HepG2 (cell line): Measurements from ENCODE around the gene CNNM3. TPM values are rescaled to one million over a fixed set of nuclear protein-coding genes. Genes with fewer than 3 reads are reported as not detected.

ENCODE experiments used
- CENPT ChIP-seq: sonication (generic); formaldehyde crosslinking; IDR thresholded peaks from 2 replicates; pipeline ENCODE4 v1.8.0; 2022; ENCODE audit warnings: low read depth, mild to moderate bottlenecking, moderate library complexity, missing genetic modification reagents
- FOXJ3 ChIP-seq: sonication (generic); formaldehyde crosslinking; IDR thresholded peaks from 2 replicates; pipeline ENCODE4 v1.4.0; 2020; ENCODE audit warnings: missing genetic modification reagents, mild to moderate bottlenecking, borderline replicate concordance
- FOXK2 ChIP-seq: fragments of 450-650 bp; IDR thresholded peaks from 2 replicates; pipeline ENCODE4 v1.6.1; 2016
- IKZF4 ChIP-seq: sonication (generic); formaldehyde crosslinking; IDR thresholded peaks from 2 replicates; pipeline ENCODE4 v1.5.1; 2020; ENCODE audit warnings: borderline replicate concordance, mild to moderate bottlenecking, low read depth, missing genetic modification reagents; ENCODE audit errors: not compliant biosample characterization
- KAT2B ChIP-seq: fragments of 150-350 bp; IDR thresholded peaks from 2 replicates; pipeline ENCODE4 v1.6.1; 2014; ENCODE audit warnings: low read depth, low read length, borderline replicate concordance
- MAFG ChIP-seq: sonication (generic); formaldehyde crosslinking; IDR thresholded peaks from 2 replicates; pipeline ENCODE4 v1.5.1; 2020; ENCODE audit warnings: mild to moderate bottlenecking, missing genetic modification reagents
- MIER2 ChIP-seq: IDR thresholded peaks from 2 replicates; pipeline ENCODE4 v1.6.1; 2016; ENCODE audit warnings: missing biosample characterization, missing genetic modification reagents
- MIXL1 ChIP-seq: IDR thresholded peaks from 2 replicates; pipeline ENCODE4 v1.6.1; 2016
- MYC ChIP-seq: sonication (generic); formaldehyde crosslinking; IDR thresholded peaks from 2 replicates; pipeline ENCODE4 v1.9.0; 2021; ENCODE audit warnings: missing genetic modification reagents, borderline replicate concordance
- PHB2 ChIP-seq: fragments of 450-650 bp; IDR thresholded peaks from 2 replicates; pipeline ENCODE4 v1.6.1; 2018; ENCODE audit not compliant: partially characterized antibody
- POGZ ChIP-seq: sonication (generic); formaldehyde crosslinking; IDR thresholded peaks from 2 replicates; pipeline ENCODE4 v1.4.0; 2020; ENCODE audit warnings: mild to moderate bottlenecking, missing genetic modification reagents
- SNRNP70 ChIP-seq: fragments of 200-400 bp; formaldehyde crosslinking; IDR thresholded peaks from 2 replicates; pipeline ENCODE4 v1.6.1; 2017; ENCODE audit warnings: mild to moderate bottlenecking, low read depth, low read length, moderate library complexity
- TSC22D2 ChIP-seq: sonication (generic); formaldehyde crosslinking; IDR thresholded peaks from 2 replicates; pipeline ENCODE4 v1.5.1; 2020; ENCODE audit warnings: missing genetic modification reagents, mild to moderate bottlenecking, borderline replicate concordance
- ZKSCAN1 ChIP-seq: fragments of 150-350 bp; IDR thresholded peaks from 2 replicates; pipeline ENCODE4 v1.6.1; 2014; ENCODE audit warnings: low read length
- ZNF33A ChIP-seq: sonication (generic); formaldehyde crosslinking; IDR thresholded peaks from 2 replicates; pipeline ENCODE4 v1.5.1; 2020; ENCODE audit warnings: missing genetic modification reagents, mild to moderate bottlenecking, moderate library complexity, borderline replicate concordance
- ZNF446 ChIP-seq: sonication (generic); formaldehyde crosslinking; IDR thresholded peaks from 2 replicates; pipeline ENCODE4 v1.5.0; 2020; ENCODE audit warnings: mild to moderate bottlenecking, missing genetic modification reagents
- ZNF557 ChIP-seq: sonication (generic); formaldehyde crosslinking; IDR thresholded peaks from 2 replicates; pipeline ENCODE4 v1.4.0; 2020; ENCODE audit warnings: missing genetic modification reagents
- ZNF570 ChIP-seq: sonication (generic); formaldehyde crosslinking; IDR thresholded peaks from 2 replicates; pipeline ENCODE4 v1.4.0; 2020; ENCODE audit warnings: mild to moderate bottlenecking, missing genetic modification reagents, borderline replicate concordance
- ZNF639 ChIP-seq: conservative IDR thresholded peaks from 2 replicates; pipeline ENCODE4 v1.6.1; 2018; ENCODE audit warnings: missing genetic modification reagents
- ZNF724P ChIP-seq: sonication (generic); formaldehyde crosslinking; IDR thresholded peaks from 2 replicates; pipeline ENCODE4 v1.8.0; 2022; ENCODE audit warnings: missing genetic modification reagents, borderline replicate concordance
- ZNF747 ChIP-seq: sonication (generic); formaldehyde crosslinking; IDR thresholded peaks from 2 replicates; pipeline ENCODE4 v1.8.1; 2023; ENCODE audit warnings: missing genetic modification reagents, mild to moderate bottlenecking, borderline replicate concordance
- ZNF883 ChIP-seq: sonication (generic); formaldehyde crosslinking; IDR thresholded peaks from 2 replicates; pipeline ENCODE4 v1.5.1; 2020; ENCODE audit warnings: mild to moderate bottlenecking, missing genetic modification reagents; ENCODE audit errors: not compliant biosample characterization
- ZSCAN29 ChIP-seq: sonication (generic); formaldehyde crosslinking; conservative IDR thresholded peaks from 2 replicates; pipeline ENCODE4 v1.4.0; 2020; ENCODE audit warnings: mild to moderate bottlenecking, missing genetic modification reagents
- polyA plus RNA-seq, 8 experiments: library from polyadenylated mRNA; depleted of rRNA in 3 of 8; stranded (reverse) in 7 of 8; unstranded in 1 of 8; fragments of >200 nt; fragmentation: Illumina TruSeq in 4 of 8; extraction: Trizol in 4 of 8; gene quantifications; 2 replicates each; pipeline versions ENCODE4 v1.2.1 to v1.2.3, GENCODE V29; 2011 to 2016; ENCODE audit warnings: low read depth in 4 of 8, missing spikeins in 1 of 8, mixed read lengths in 1 of 8; ENCODE audit not compliant: insufficient read depth in 1 of 8
- total RNA-seq, 5 experiments: library from RNA; depleted of rRNA; stranded (reverse); fragments of >200 nt; fragmentation: Illumina TruSeq; extraction: Trizol; gene quantifications; 2 replicates each; pipeline ENCODE4 v1.2.3, GENCODE V29; 2016; ENCODE audit warnings: low read depth in 1 of 5
- TF ChIP-seq, protein P1 (sequence below): sonication (generic); formaldehyde crosslinking; IDR thresholded peaks from 2 replicates; pipeline ENCODE4 v1.4.0; 2020; ENCODE audit warnings: missing genetic modification reagents, borderline replicate concordance
- TF ChIP-seq, protein P2 (sequence below): sonication (generic); formaldehyde crosslinking; IDR thresholded peaks from 2 replicates; pipeline ENCODE4 v1.4.0; 2020; ENCODE audit warnings: missing genetic modification reagents
- TF ChIP-seq, protein P3 (sequence below): sonication (generic); formaldehyde crosslinking; IDR thresholded peaks from 2 replicates; pipeline ENCODE4 v1.5.0; 2020; ENCODE audit warnings: mild to moderate bottlenecking, missing genetic modification reagents, moderate library complexity

Gene CNNM3
- total and polyA plus RNA-seq, 2 of the 13 experiments (the other 11 are each of a cell fraction or from before 2014, with no cell fraction given) = 21.2 to 27.9 TPM

- TF ChIP-seq MYC (peak; percentile 80), MIER2 (CRISPR knock-in tag) (0 out of 2 replicates have a peak, but pooled peaks have one; percentile 33), ZNF724P (peak; percentile 75; the same call in 1 of the 2 replicates), TSC22D2 (CRISPR knock-in tag) (no peak), IKZF4 (CRISPR knock-in tag) (peak; percentile 48), ZNF557 (CRISPR knock-in tag) (no peak), KAT2B (no peak), ZSCAN29 (peak; percentile 42; the same call in 1 of the 2 replicates), ZNF570 (CRISPR knock-in tag) (peak; percentile 91; the same call in 1 of the 2 replicates), ZKSCAN1 (no peak), ZNF747 (CRISPR knock-in tag) (peak; percentile 98), CENPT (CRISPR knock-in tag) (0 out of 2 replicates have a peak, but pooled peaks have one; percentile 30), FOXJ3 (peak; percentile 67), ZNF883 (CRISPR knock-in tag) (peak; percentile 90), ZNF33A (CRISPR knock-in tag) (no peak), SNRNP70 (no peak), PHB2 (no peak), MAFG (CRISPR knock-in tag) (no peak; the same call in 1 of the 2 replicates), MIXL1 (CRISPR knock-in tag) (0 out of 2 replicates have a peak, but pooled peaks have one; percentile 16), POGZ (peak; percentile 78), FOXK2 (no peak), ZNF639 (CRISPR knock-in tag) (peak; percentile 79; the same call in 1 of the 2 replicates), ZNF446 (peak; percentile 96)
- TF ChIP-seq, protein P1, sequence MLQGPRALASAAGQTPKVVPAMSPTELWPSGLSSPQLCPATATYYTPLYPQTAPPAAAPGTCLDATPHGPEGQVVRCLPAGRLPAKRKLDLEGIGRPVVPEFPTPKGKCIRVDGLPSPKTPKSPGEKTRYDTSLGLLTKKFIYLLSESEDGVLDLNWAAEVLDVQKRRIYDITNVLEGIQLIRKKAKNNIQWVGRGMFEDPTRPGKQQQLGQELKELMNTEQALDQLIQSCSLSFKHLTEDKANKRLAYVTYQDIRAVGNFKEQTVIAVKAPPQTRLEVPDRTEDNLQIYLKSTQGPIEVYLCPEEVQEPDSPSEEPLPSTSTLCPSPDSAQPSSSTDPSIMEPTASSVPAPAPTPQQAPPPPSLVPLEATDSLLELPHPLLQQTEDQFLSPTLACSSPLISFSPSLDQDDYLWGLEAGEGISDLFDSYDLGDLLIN (CRISPR knock-in tag) = no peak; the same call in 1 of the 2 replicates
- TF ChIP-seq, protein P2, sequence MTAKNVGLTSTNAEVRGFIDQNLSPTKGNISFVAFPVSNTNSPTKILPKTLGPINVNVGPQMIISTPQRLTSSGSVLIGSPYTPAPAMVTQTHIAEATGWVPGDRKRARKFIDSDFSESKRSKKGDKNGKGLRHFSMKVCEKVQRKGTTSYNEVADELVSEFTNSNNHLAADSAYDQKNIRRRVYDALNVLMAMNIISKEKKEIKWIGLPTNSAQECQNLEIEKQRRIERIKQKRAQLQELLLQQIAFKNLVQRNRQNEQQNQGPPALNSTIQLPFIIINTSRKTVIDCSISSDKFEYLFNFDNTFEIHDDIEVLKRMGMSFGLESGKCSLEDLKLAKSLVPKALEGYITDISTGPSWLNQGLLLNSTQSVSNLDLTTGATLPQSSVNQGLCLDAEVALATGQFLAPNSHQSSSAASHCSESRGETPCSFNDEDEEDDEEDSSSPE (CRISPR knock-in tag) = peak; percentile 56; the same call in 1 of the 2 replicates
- TF ChIP-seq, protein P3, sequence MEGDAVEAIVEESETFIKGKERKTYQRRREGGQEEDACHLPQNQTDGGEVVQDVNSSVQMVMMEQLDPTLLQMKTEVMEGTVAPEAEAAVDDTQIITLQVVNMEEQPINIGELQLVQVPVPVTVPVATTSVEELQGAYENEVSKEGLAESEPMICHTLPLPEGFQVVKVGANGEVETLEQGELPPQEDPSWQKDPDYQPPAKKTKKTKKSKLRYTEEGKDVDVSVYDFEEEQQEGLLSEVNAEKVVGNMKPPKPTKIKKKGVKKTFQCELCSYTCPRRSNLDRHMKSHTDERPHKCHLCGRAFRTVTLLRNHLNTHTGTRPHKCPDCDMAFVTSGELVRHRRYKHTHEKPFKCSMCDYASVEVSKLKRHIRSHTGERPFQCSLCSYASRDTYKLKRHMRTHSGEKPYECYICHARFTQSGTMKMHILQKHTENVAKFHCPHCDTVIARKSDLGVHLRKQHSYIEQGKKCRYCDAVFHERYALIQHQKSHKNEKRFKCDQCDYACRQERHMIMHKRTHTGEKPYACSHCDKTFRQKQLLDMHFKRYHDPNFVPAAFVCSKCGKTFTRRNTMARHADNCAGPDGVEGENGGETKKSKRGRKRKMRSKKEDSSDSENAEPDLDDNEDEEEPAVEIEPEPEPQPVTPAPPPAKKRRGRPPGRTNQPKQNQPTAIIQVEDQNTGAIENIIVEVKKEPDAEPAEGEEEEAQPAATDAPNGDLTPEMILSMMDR = peak; percentile 98
These were observed 41.8 kb downstream of the CNNM3 start, which contains the start of gene ANKRD39 (continued) for GRCh38 chr2:96857667-96858372.
